Activated CD4-positive, alpha-beta memory T cell treated with anti-CD3 and anti-CD28 coated beads for 36 hours (primary cell): ENCODE measurements around the gene KLRF1. TPM values are rescaled to one million over a fixed set of nuclear protein-coding genes. Genes with fewer than 3 reads are reported as not detected.

Experiments used
- CTCF ChIA-PET: fragments of 350-600 bp; sonication (Branson Sonifier 250); formaldehyde crosslinking; loops from one replicate; lab custom pipeline; 2021; ENCODE audit warnings: antibody characterized with exemption, inconsistent platforms; lab: Charles Lee
- POLR2A ChIA-PET: fragments of 350-600 bp; sonication (Branson Sonifier 250); formaldehyde crosslinking; loops from one replicate; lab custom pipeline; 2021; ENCODE audit warnings: antibody characterized with exemption; lab: Charles Lee
- DNase-seq: peaks from one replicate; pipeline ENCODE4 v3.0.0-alpha.2; 2020
- H3K27ac Mint-ChIP-seq: one replicate; pipeline ENCODE4 v1.8.0; 2021; ENCODE audit warnings: mixed read lengths
- H3K27me3 Mint-ChIP-seq: one replicate; pipeline ENCODE4 v1.8.0; 2021; ENCODE audit warnings: mixed read lengths
- H3K36me3 Mint-ChIP-seq: one replicate; pipeline ENCODE4 v1.8.0; 2021; ENCODE audit warnings: mixed read lengths
- H3K4me1 Mint-ChIP-seq: one replicate; pipeline ENCODE4 v1.8.0; 2021; ENCODE audit warnings: low read depth, mixed read lengths
- H3K4me3 Mint-ChIP-seq: one replicate; pipeline ENCODE4 v1.8.0; 2021; ENCODE audit warnings: mild to moderate bottlenecking, mixed read lengths
- H3K9me3 Mint-ChIP-seq: one replicate; pipeline ENCODE4 v1.8.0; 2021; ENCODE audit warnings: mixed read lengths
- intact Hi-C: fragments of 100-400 bp; cut with micrococcal nuclease; formaldehyde crosslinking; loops from one replicate; pipeline ENCODE4 v1.15.1; 2023
- total RNA-seq, 2 experiments: library from RNA; stranded (reverse); gene quantifications; one replicate each; pipeline ENCODE4 v1.2.3, GENCODE V29; 2021

KLRF1 gene
- total RNA-seq, 2 experiments from 2014 or later, result not detected

GRCh38 chr12:9793779-9794395, 33.4 kb upstream of the KLRF1 start:
- ChIA-PET CTCF (interaction anchor here (1.1 to 10.7 kb wide), 4 partner anchors 10 to 51 kb away, joined by 4 to 624 read pairs (median 14); partner anchors contain the start of gene CD69), POLR2A (interaction anchor here (0.9 to 6.9 kb wide), 8 partner anchors 31 to 146 kb away, joined by 3 to 180 read pairs (median 6); partner anchors contain the start of genes CD69 and CLEC2D)
- H3K27ac Mint-ChIP-seq, result peak overlapping the region; percentile 84
- H3K4me1 Mint-ChIP-seq, result peaks cover 66% of the 10 kb centered on the region
- intact Hi-C loops, result loop anchor here (1.0 to 10.0 kb wide), 3 partner anchors 21 to 549 kb away; no protein-coding TSS in a partner anchor
- peaks cover 6% of the 10 kb centered on the region for H3K9me3 Mint-ChIP-seq
- DNase-seq, result no peak
- no peaks in the 10 kb centered on the region for H3K27me3 Mint-ChIP-seq
- no peaks in the 10 kb centered on the region for H3K36me3 Mint-ChIP-seq
- H3K4me3 Mint-ChIP-seq, result peak overlapping the region; percentile 62

DNA sequence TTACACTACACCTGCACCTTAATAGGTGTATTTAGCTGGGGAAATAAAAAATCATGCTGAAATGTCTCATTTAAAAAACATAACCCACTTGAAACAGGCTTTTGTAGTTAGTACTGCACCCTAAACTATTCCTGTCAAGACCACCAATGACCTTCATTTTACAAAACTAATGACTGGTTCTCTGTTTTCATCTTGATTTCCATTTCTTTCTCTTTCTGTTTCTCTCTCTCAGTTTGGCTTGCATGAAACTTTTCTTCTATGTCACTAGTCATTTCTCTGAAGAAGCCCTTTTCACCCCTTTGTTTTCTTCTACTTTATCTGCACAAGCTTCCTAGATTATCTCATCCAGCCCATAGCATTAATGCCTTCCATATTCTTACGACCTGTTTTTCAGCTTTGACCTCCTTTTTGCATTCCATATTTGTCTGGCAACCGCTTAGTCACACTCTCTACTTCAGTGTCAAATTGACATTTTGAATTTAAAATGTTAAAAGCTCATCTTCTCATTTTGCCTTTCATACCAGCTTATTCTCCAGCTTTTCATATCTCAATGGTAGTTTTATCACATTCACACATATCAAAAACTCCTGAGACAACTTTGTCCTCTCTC, 32.7 kb upstream of the KLRF1 start:
- H3K4me3 Mint-ChIP-seq, result peak overlapping the region; percentile 62
- ChIA-PET CTCF (interaction anchor here (1.0 to 10.7 kb wide), 6 partner anchors 11 to 52 kb away, joined by 3 to 624 read pairs (median 6); partner anchors contain the start of gene CD69), POLR2A (interaction anchor here (0.9 to 6.9 kb wide), 8 partner anchors 32 to 146 kb away, joined by 3 to 180 read pairs (median 6); partner anchors contain the start of genes CD69 and CLEC2D)
- intact Hi-C loops, result loop anchor here (1.0 to 10.0 kb wide), 3 partner anchors 33 to 550 kb away; no protein-coding TSS in a partner anchor
- H3K9me3 Mint-ChIP-seq, result peaks cover 6% of the 10 kb centered on the region
- H3K4me1 Mint-ChIP-seq, result peaks cover 64% of the 10 kb centered on the region
- no peak for DNase-seq
- H3K27ac Mint-ChIP-seq, result peak overlapping the region; percentile 84
- no peaks in the 10 kb centered on the region for H3K27me3 Mint-ChIP-seq
- no peaks in the 10 kb centered on the region for H3K36me3 Mint-ChIP-seq

DNA sequence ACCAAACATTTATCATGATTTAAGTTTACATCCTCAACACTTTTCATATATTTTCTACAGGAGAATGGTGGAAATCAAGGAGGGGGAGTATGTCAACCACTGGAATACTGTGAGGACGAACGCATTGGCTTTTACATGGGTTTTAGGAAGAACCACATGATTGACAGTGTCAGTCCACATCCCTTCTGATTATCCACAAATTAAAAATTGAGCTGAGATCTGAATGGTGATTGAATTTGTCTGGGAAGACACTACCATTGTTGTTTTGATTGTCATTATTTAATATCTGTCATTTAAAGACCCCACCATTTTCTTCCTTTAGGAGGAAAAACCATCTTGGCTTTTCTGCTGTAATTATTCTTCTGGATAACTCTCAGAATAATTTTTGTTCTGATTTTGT, 31.3 kb upstream of the KLRF1 start:
- no peaks in the 10 kb centered on the region for H3K36me3 Mint-ChIP-seq
- peaks cover 64% of the 10 kb centered on the region for H3K4me1 Mint-ChIP-seq
- ChIA-PET CTCF (interaction anchor here (2.3 to 10.7 kb wide), 3 partner anchors 35 to 53 kb away, joined by 18 to 624 read pairs (median 64); partner anchors contain the start of gene CD69), POLR2A (interaction anchor here (1.1 to 6.9 kb wide), 5 partner anchors 33 to 127 kb away, joined by 3 to 180 read pairs (median 12); partner anchors contain the start of genes CD69, CLEC2B and CLEC2D)
- peak overlapping the region; percentile 62 for H3K4me3 Mint-ChIP-seq
- H3K9me3 Mint-ChIP-seq, result no peaks in the 10 kb centered on the region
- no peak for DNase-seq
- intact Hi-C loops, result loop anchor here (1.0 to 10.0 kb wide), 3 partner anchors 146 to 551 kb away; no protein-coding TSS in a partner anchor
- peak overlapping the region; percentile 84 for H3K27ac Mint-ChIP-seq
- H3K27me3 Mint-ChIP-seq, result no peaks in the 10 kb centered on the region

- ChIA-PET CTCF (interaction anchor here (1.6 to 10.7 kb wide), 9 partner anchors 12 to 334 kb away, joined by 5 to 624 read pairs (median 11); partner anchors contain the start of genes CD69 and CLEC7A), POLR2A (interaction anchor here (1.1 to 6.9 kb wide), 6 partner anchors 34 to 146 kb away, joined by 3 to 180 read pairs (median 10); partner anchors contain the start of genes CD69, CLEC2B and CLEC2D)
- intact Hi-C loops, result loop anchor here (1.0 to 10.0 kb wide), 3 partner anchors 146 to 552 kb away; no protein-coding TSS in a partner anchor
- Mint-ChIP-seq H3K4me3 (peak overlapping the region; percentile 69), H3K4me1 (peaks cover 60% of the 10 kb centered on the region), H3K9me3 (no peaks in the 10 kb centered on the region), H3K27me3 (no peaks in the 10 kb centered on the region), H3K27ac (peak overlapping the region; percentile 84), H3K36me3 (no peaks in the 10 kb centered on the region)
- DNase-seq, result no peak
These were observed 30.9 kb upstream of the KLRF1 start for GRCh38 chr12:9796346-9796745.

GRCh38 chr12:9796971-9797370, 30.3 kb upstream of the KLRF1 start:
- POLR2A ChIA-PET, result interaction anchor here (1.1 to 6.9 kb wide), 7 partner anchors 34 to 146 kb away, joined by 3 to 180 read pairs (median 6); partner anchors contain the start of genes CD69, CLEC2B and CLEC2D
- no peaks in the 10 kb centered on the region for H3K9me3 Mint-ChIP-seq
- peak overlapping the region; percentile 84 for H3K27ac Mint-ChIP-seq
- H3K36me3 Mint-ChIP-seq, result no peaks in the 10 kb centered on the region
- H3K27me3 Mint-ChIP-seq, result no peaks in the 10 kb centered on the region
- intact Hi-C loops, result loop anchor here (1.0 to 10.0 kb wide), 3 partner anchors 147 to 552 kb away; no protein-coding TSS in a partner anchor
- DNase-seq, result no peak
- H3K4me1 Mint-ChIP-seq, result peaks cover 54% of the 10 kb centered on the region
- CTCF ChIA-PET, result interaction anchor here (0.7 to 10.7 kb wide), 20 partner anchors 11 to 343 kb away, joined by 3 to 624 read pairs (median 8); partner anchors contain the start of genes CD69 and CLEC7A
- peak overlapping the region; percentile 69 for H3K4me3 Mint-ChIP-seq

DNA sequence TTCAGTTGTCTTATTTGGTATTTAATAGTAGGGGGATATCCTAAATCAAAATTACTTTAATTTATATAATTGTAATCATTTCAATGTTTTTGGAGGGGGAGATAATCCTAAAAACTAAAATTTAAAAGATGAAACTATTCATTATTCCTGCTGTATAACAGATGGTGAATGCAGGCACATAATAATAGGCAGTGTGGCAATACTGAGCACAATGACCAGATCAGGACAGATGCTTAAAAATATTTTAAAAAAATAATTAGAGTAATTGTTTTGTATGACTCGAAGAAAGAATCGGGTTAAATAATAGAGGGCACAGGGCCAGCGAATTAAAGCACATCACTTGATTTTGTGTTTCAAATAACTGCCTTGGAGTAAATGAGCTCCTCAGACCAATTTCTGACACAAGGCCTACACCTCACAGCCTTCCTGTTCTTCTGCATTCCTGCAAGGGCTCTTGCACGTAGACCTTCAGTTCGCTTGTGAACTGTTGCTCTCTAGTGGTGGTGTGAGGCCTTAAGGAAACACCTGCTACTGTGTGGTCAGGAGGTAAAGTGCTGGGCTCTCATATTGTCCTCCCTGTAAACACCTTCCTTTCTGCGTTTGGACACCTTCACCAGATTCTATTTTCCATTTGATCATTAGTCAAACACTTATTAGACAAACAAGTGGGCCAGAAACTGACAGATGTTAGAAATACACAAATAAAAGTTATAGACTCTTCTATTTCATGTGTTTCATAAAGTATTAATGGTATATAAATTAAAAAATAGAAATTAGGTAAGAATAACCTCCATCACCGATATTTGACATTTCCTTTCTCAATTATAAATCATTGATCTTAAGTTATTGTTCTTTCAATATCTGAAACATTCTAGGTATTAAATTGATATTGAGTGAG, 29.3 kb upstream of the KLRF1 start:
- CTCF ChIA-PET, result interaction anchor here (0.6 to 10.7 kb wide), 28 partner anchors 10 to 348 kb away, joined by 3 to 624 read pairs (median 5); partner anchors contain the start of genes CD69, CLEC7A and CLECL1
- Mint-ChIP-seq H3K36me3 (no peaks in the 10 kb centered on the region), H3K27me3 (no peaks in the 10 kb centered on the region), H3K4me3 (no peak overlapping the region), H3K9me3 (no peaks in the 10 kb centered on the region), H3K4me1 (peaks cover 44% of the 10 kb centered on the region), H3K27ac (peak overlapping the region; percentile 54)
- POLR2A ChIA-PET, result interaction anchor here (1.0 to 6.9 kb wide), 8 partner anchors 25 to 147 kb away, joined by 3 to 180 read pairs (median 6); partner anchors contain the start of genes CD69, CLEC2B and CLEC2D
- intact Hi-C loops, result loop anchor here (1.0 to 10.0 kb wide), 6 partner anchors 48 to 553 kb away; partner anchors contain the start of gene CLEC2B
- peak; percentile 77 for DNase-seq

GRCh38 chr12:9799961-9800360, 27.3 kb upstream of the KLRF1 start:
- peaks cover 27% of the 10 kb centered on the region for H3K4me1 Mint-ChIP-seq
- H3K4me3 Mint-ChIP-seq, result no peak overlapping the region
- ChIA-PET POLR2A (interaction anchor here (6.9 kb wide), 1 partner anchor 41 kb away, joined by 180 read pairs; the partner anchor contains the start of gene CD69), CTCF (interaction anchor here (1.1 to 10.7 kb wide), 8 partner anchors 14 to 340 kb away, joined by 3 to 624 read pairs (median 18); partner anchors contain the start of gene CD69)
- H3K27me3 Mint-ChIP-seq, result no peaks in the 10 kb centered on the region
- intact Hi-C loops, result loop anchor here (5.0 to 10.0 kb wide), 2 partner anchors 342 to 555 kb away; no protein-coding TSS in a partner anchor
- H3K27ac Mint-ChIP-seq, result no peak overlapping the region
- DNase-seq, result no peak
- no peaks in the 10 kb centered on the region for H3K36me3 Mint-ChIP-seq
- H3K9me3 Mint-ChIP-seq, result no peaks in the 10 kb centered on the region

- Mint-ChIP-seq H3K4me3 (no peak overlapping the region), H3K36me3 (no peaks in the 10 kb centered on the region), H3K9me3 (no peaks in the 10 kb centered on the region), H3K27ac (no peak overlapping the region), H3K4me1 (peaks cover 4% of the 10 kb centered on the region), H3K27me3 (peaks cover 13% of the 10 kb centered on the region)
- DNase-seq, result no peak
- intact Hi-C loops, result no loop called here
- ChIA-PET CTCF (interaction anchor here (1.1 to 14.0 kb wide), 2 partner anchors 8 to 57 kb away, joined by 4 to 139 read pairs; no protein-coding TSS in a partner anchor), POLR2A (no interaction called here)
These were observed 21.4 kb upstream of the KLRF1 start for GRCh38 chr12:9805883-9806282.

- Mint-ChIP-seq H3K27me3 (peaks cover 13% of the 10 kb centered on the region), H3K9me3 (no peaks in the 10 kb centered on the region), H3K4me3 (no peak overlapping the region), H3K36me3 (no peaks in the 10 kb centered on the region), H3K27ac (no peak overlapping the region), H3K4me1 (peaks cover 6% of the 10 kb centered on the region)
- ChIA-PET CTCF (interaction anchor here (1.6 to 14.0 kb wide), 2 partner anchors 58 to 346 kb away, joined by 3 to 139 read pairs; no protein-coding TSS in a partner anchor), POLR2A (no interaction called here)
- intact Hi-C loops, result no loop called here
- DNase-seq, result no peak
These were observed 20.6 kb upstream of the KLRF1 start for GRCh38 chr12:9806714-9807113.

DNA sequence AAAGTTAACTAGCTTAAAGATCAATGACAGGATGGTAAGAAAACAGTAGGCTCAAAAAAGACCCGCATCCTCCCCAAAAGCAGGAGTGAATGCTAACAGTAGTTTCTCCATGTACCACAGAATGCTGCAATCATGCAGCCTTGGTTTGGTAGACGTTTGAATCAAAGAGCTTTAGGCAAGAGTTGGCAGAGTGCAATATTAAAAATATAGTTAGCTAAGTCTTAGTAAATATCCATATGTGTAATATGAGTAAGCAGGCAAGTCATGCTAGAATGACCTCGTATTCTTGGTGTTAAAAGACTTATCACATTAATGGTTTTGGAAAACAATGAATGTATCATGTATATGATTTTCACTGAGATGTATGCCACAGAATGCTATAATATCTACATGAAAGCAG, 18.8 kb upstream of the KLRF1 start:
- intact Hi-C loops, result no loop called here
- Mint-ChIP-seq H3K27me3 (peaks cover 17% of the 10 kb centered on the region), H3K36me3 (no peaks in the 10 kb centered on the region), H3K27ac (no peak overlapping the region), H3K4me1 (peaks cover 8% of the 10 kb centered on the region), H3K4me3 (no peak overlapping the region), H3K9me3 (no peaks in the 10 kb centered on the region)
- DNase-seq, result no peak
- ChIA-PET CTCF (interaction anchor here (1.4 to 14.0 kb wide), 4 partner anchors 11 to 332 kb away, joined by 4 to 139 read pairs (median 10); no protein-coding TSS in a partner anchor), POLR2A (interaction anchor here (1.2 kb wide), 1 partner anchor 50 kb away, joined by 3 read pairs; no protein-coding TSS in a partner anchor)
